ENCODE measurements around the gene KIF13A.

Gene KIF13A

DNA sequence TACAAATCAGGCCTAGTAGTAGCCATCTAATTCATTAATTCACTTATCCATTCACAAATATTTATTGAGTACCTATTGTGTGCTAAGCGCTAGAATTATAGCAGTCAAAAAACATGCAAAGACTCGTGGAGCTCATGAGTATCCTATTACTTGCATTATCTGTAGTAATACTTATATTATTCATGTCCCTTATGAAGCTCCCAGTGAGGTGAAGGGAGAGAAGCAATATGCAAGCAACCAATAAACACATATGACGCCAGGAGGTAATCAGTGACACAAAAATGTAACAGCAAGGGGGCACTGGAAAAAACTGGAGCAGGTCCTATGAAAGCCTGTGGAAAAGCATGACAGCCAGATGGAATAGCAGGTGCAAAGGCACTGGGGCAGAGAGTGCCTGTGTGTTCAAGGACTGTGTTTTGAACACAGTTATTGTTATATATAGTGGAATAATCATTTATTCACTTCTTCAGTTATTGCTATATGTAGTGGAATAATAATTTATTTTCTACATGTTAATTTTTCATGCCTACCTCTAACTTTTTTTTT is 109.5 kb downstream of the KIF13A start:
- Histone ChIP-seq H3K9me3 (ENCODE audit: control insufficient read depth in 2 of 2, low read length in 2 of 2) (no peaks in the 10 kb centered on the region), H3K4me1 (ENCODE audit: control insufficient read depth in 2 of 2, insufficient read depth in 2 of 2, low read length in 2 of 2) (no peaks in the 10 kb centered on the region), H3K36me3 (ENCODE audit: control insufficient read depth in 2 of 2, insufficient read depth in 2 of 2, low read length in 2 of 2) (no peaks in the 10 kb centered on the region), H3K27ac (ENCODE audit: low read depth in 2 of 2, low read length in 2 of 2) (no peak overlapping the region), H3K4me3 (ENCODE audit: low read length in 2 of 2) (no peak overlapping the region), H3K27me3 (ENCODE audit: control insufficient read depth in 2 of 2, insufficient read depth in 2 of 2, low read length in 2 of 2) (no peaks in the 10 kb centered on the region), H3K9ac (ENCODE audit: low read depth in 1 of 2, low read length in 2 of 2) (no peak overlapping the region)

DNA sequence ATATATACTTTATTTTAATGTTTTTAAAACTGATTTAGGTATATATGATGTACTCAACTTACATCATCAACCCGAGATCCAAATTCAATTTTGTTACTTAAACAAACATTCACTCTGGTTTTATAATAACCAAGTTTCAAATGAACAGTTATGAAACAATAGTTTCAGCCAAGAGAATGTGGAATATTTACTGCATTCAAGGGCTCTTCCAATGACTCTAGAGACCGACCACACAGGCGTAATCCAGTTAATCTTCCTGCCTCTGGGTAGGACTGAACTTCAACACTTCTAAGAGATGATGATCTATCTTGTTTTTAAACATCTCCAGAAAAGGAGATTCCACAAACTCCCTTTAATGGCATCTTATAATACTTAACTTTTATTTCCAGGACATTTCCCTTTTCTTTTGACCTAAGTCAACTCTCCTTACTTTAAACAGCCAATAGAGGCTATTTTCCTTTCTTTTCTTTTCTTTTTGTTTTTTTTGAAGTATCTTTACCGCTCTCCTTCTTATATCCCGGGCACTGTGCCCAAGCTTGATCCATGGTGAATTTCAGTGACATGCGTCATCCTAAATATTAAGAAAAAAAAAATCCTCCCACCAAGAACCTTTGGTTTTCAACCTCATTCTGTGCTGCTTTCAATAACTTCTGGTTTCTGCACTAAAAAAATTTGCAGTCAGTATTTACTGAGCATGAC is 110.1 kb downstream of the KIF13A start:
- Histone ChIP-seq H3K4me3 (ENCODE audit: low read length in 2 of 2) (no peak overlapping the region), H3K9me3 (ENCODE audit: control insufficient read depth in 2 of 2, low read length in 2 of 2) (no peaks in the 10 kb centered on the region), H3K27ac (ENCODE audit: low read depth in 2 of 2, low read length in 2 of 2) (no peak overlapping the region), H3K27me3 (ENCODE audit: control insufficient read depth in 2 of 2, insufficient read depth in 2 of 2, low read length in 2 of 2) (no peaks in the 10 kb centered on the region), H3K9ac (ENCODE audit: low read depth in 1 of 2, low read length in 2 of 2) (no peak overlapping the region), H3K4me1 (ENCODE audit: control insufficient read depth in 2 of 2, insufficient read depth in 2 of 2, low read length in 2 of 2) (no peaks in the 10 kb centered on the region), H3K36me3 (ENCODE audit: control insufficient read depth in 2 of 2, insufficient read depth in 2 of 2, low read length in 2 of 2) (no peaks in the 10 kb centered on the region)

DNA sequence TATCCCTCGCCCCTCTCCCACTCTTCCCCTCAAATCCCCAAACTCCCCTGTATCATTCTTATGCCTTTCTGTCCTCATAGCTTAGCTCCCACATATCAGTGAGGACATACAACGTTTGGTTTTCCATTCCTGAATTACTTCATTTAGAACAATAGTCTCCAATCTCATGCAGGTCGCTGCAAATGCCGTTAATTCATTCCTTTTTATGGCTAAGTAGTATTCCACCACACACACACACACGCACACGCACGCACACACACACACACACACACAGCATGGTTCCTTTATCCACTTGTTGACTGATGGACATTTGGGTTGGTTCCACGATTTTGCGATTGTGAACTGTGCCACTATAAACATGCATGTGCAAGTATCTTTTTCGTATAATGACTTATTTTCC is 112.7 kb downstream of the KIF13A start:
- Histone ChIP-seq H3K4me3 (ENCODE audit: low read length in 2 of 2) (no peak overlapping the region), H3K27ac (ENCODE audit: low read depth in 2 of 2, low read length in 2 of 2) (no peak overlapping the region), H3K27me3 (ENCODE audit: control insufficient read depth in 2 of 2, insufficient read depth in 2 of 2, low read length in 2 of 2) (no peaks in the 10 kb centered on the region), H3K4me1 (ENCODE audit: control insufficient read depth in 2 of 2, insufficient read depth in 2 of 2, low read length in 2 of 2) (no peaks in the 10 kb centered on the region), H3K9me3 (ENCODE audit: control insufficient read depth in 2 of 2, low read length in 2 of 2) (no peaks in the 10 kb centered on the region), H3K36me3 (ENCODE audit: control insufficient read depth in 2 of 2, insufficient read depth in 2 of 2, low read length in 2 of 2) (no peaks in the 10 kb centered on the region), H3K9ac (ENCODE audit: low read depth in 1 of 2, low read length in 2 of 2) (no peak overlapping the region)

DNA sequence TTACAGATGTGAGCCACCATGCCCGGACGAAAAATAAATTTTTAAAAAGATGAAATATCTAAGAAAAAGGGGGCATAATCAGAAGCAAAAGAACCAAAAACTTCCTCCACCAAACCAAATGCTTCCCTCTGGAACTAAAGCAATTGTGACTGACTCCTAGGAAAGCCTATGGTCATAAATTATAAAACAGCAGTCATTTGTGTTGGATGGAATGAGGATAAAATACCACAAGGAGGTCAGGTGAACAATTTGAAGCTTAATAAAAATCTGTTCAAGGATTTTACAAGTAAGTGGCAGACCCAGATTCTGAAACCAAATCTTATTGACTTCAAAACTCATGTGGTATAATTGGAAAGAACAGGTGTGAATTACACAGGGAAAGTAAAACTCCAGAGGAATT is 114.5 kb downstream of the KIF13A start:
- no peaks in the 10 kb centered on the region for H3K9me3 ChIP-seq (ENCODE audit: control insufficient read depth in 2 of 2, low read length in 2 of 2)
- no peak overlapping the region for H3K9ac ChIP-seq (ENCODE audit: low read depth in 1 of 2, low read length in 2 of 2)
- peaks cover 0 to under 1% of the 10 kb centered on the region in 2 donors for H3K4me1 ChIP-seq (ENCODE audit: control insufficient read depth in 2 of 2, insufficient read depth in 2 of 2, low read length in 2 of 2)
- no peaks in the 10 kb centered on the region for H3K36me3 ChIP-seq (ENCODE audit: control insufficient read depth in 2 of 2, insufficient read depth in 2 of 2, low read length in 2 of 2)
- no peaks in the 10 kb centered on the region for H3K27me3 ChIP-seq (ENCODE audit: control insufficient read depth in 2 of 2, insufficient read depth in 2 of 2, low read length in 2 of 2)
- H3K4me3 ChIP-seq (ENCODE audit: low read length in 2 of 2): no peak overlapping the region
- no peak overlapping the region for H3K27ac ChIP-seq (ENCODE audit: low read depth in 2 of 2, low read length in 2 of 2)

DNA sequence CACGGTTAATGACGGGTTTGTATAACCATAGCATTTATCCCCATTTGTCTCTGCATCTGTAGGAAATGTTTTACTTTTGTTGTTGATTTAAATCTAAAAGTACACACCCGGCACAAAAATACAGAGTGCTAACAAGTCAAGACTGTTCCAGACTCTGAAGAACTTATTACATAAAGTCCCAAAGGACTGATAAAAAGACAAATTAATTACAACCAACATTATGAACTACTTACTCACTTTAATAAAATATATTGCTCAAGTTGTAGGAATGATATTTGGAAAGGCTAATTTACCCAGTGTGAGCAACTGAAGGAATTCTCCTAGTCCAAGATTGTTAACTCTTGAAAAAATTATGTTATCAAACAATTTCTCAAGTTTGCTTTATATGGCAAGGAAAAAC is 115.6 kb downstream of the KIF13A start:
- Histone ChIP-seq H3K36me3 (ENCODE audit: control insufficient read depth in 2 of 2, insufficient read depth in 2 of 2, low read length in 2 of 2) (no peaks in the 10 kb centered on the region), H3K27ac (ENCODE audit: low read depth in 2 of 2, low read length in 2 of 2) (no peak overlapping the region), H3K4me3 (ENCODE audit: low read length in 2 of 2) (no peak overlapping the region), H3K9ac (ENCODE audit: low read depth in 1 of 2, low read length in 2 of 2) (no peak overlapping the region), H3K27me3 (ENCODE audit: control insufficient read depth in 2 of 2, insufficient read depth in 2 of 2, low read length in 2 of 2) (no peaks in the 10 kb centered on the region), H3K9me3 (ENCODE audit: control insufficient read depth in 2 of 2, low read length in 2 of 2) (no peaks in the 10 kb centered on the region), H3K4me1 (ENCODE audit: control insufficient read depth in 2 of 2, insufficient read depth in 2 of 2, low read length in 2 of 2) (peaks cover 2 to 3% of the 10 kb centered on the region in 2 donors)

DNA sequence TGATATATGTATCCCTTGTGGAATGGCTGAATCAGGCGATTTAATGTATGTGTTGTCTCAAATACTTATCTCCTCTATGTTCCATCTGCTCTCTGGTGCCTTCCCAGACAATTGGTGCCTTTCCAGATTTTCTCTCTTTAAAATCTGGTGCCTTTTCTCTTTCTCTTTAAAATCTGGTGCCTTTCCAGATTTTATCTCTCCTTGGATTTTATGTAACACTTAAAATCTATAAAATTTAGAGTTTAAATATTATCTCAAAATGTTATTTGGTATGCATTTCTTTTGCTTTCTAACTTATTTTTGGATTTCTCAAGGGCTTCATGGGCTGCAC is 116.3 kb downstream of the KIF13A start:
- Histone ChIP-seq H3K9ac (ENCODE audit: low read depth in 1 of 2, low read length in 2 of 2) (no peak overlapping the region), H3K27me3 (ENCODE audit: control insufficient read depth in 2 of 2, insufficient read depth in 2 of 2, low read length in 2 of 2) (no peaks in the 10 kb centered on the region), H3K27ac (ENCODE audit: low read depth in 2 of 2, low read length in 2 of 2) (no peak overlapping the region), H3K9me3 (ENCODE audit: control insufficient read depth in 2 of 2, low read length in 2 of 2) (no peaks in the 10 kb centered on the region), H3K4me3 (ENCODE audit: low read length in 2 of 2) (no peak overlapping the region), H3K4me1 (ENCODE audit: control insufficient read depth in 2 of 2, insufficient read depth in 2 of 2, low read length in 2 of 2) (peaks cover 2 to 3% of the 10 kb centered on the region in 2 donors), H3K36me3 (ENCODE audit: control insufficient read depth in 2 of 2, insufficient read depth in 2 of 2, low read length in 2 of 2) (no peaks in the 10 kb centered on the region)

DNA sequence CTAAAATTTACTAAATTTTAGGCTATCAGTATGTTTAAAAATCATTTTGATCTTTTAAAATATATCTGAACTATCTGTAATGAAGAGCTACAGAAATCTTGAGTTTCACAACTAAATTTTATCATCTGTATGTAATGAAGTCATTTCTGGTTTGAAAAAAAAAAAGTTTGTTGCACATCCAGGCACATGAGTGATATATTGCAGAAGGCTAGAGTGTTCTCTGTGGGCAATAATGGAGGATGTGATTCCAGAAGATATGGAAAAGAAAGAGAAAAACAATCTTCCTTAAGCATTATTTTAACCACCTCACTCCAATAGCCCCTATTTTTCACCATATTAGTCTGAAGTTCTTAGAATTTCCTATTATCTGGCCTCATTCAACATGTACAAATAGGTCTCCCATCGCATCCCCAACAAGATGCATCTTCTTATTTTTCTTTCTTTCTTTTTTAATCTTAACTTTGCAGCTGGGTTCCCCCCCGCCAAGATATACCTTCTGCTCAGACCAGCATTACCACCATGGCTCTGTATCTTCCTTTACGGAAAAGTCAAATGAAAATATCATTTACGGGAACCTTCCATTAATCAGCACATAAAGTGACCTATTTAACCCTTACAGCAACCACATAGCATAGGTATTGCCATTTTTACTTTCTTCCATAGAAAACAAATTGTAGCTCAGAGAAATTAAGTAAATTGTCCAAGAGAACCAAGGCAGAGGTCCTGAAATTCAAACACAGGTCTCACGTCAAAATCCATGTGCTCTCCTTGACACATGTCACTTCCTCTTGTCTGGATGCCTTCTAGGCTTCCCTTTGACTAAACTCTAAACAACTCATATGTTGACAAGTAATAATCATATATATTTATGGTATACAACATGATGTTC is 116.9 kb downstream of the KIF13A start:
- Histone ChIP-seq H3K9me3 (ENCODE audit: control insufficient read depth in 2 of 2, low read length in 2 of 2) (no peaks in the 10 kb centered on the region), H3K4me1 (ENCODE audit: control insufficient read depth in 2 of 2, insufficient read depth in 2 of 2, low read length in 2 of 2) (peaks cover 2 to 3% of the 10 kb centered on the region in 2 donors), H3K36me3 (ENCODE audit: control insufficient read depth in 2 of 2, insufficient read depth in 2 of 2, low read length in 2 of 2) (no peaks in the 10 kb centered on the region), H3K27ac (ENCODE audit: low read depth in 2 of 2, low read length in 2 of 2) (no peak overlapping the region), H3K27me3 (ENCODE audit: control insufficient read depth in 2 of 2, insufficient read depth in 2 of 2, low read length in 2 of 2) (no peaks in the 10 kb centered on the region), H3K9ac (ENCODE audit: low read depth in 1 of 2, low read length in 2 of 2) (no peak overlapping the region), H3K4me3 (ENCODE audit: low read length in 2 of 2) (no peak overlapping the region)

DNA sequence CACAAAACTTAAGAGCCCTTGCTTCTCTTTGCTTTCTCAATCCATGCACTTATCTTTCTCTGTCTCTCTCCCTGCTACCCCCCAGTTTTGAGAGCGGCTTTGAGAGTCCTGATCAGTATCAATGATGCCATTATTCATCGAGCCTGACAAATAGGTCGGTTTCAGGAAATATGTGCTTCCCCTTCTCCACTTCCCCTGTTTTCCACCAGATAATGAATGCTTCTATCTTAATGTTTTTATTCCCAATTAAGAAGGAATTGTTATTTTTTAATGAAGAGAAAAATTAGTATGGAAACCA is 117.7 kb downstream of the KIF13A start:
- no peak overlapping the region for H3K4me3 ChIP-seq (ENCODE audit: low read length in 2 of 2)
- no peaks in the 10 kb centered on the region for H3K9me3 ChIP-seq (ENCODE audit: control insufficient read depth in 2 of 2, low read length in 2 of 2)
- no peak overlapping the region for H3K9ac ChIP-seq (ENCODE audit: low read depth in 1 of 2, low read length in 2 of 2)
- no peaks in the 10 kb centered on the region for H3K27me3 ChIP-seq (ENCODE audit: control insufficient read depth in 2 of 2, insufficient read depth in 2 of 2, low read length in 2 of 2)
- no peaks in the 10 kb centered on the region for H3K36me3 ChIP-seq (ENCODE audit: control insufficient read depth in 2 of 2, insufficient read depth in 2 of 2, low read length in 2 of 2)
- peaks cover 3 to 8% of the 10 kb centered on the region in 2 donors for H3K4me1 ChIP-seq (ENCODE audit: control insufficient read depth in 2 of 2, insufficient read depth in 2 of 2, low read length in 2 of 2)
- no peak overlapping the region for H3K27ac ChIP-seq (ENCODE audit: low read depth in 2 of 2, low read length in 2 of 2)

DNA sequence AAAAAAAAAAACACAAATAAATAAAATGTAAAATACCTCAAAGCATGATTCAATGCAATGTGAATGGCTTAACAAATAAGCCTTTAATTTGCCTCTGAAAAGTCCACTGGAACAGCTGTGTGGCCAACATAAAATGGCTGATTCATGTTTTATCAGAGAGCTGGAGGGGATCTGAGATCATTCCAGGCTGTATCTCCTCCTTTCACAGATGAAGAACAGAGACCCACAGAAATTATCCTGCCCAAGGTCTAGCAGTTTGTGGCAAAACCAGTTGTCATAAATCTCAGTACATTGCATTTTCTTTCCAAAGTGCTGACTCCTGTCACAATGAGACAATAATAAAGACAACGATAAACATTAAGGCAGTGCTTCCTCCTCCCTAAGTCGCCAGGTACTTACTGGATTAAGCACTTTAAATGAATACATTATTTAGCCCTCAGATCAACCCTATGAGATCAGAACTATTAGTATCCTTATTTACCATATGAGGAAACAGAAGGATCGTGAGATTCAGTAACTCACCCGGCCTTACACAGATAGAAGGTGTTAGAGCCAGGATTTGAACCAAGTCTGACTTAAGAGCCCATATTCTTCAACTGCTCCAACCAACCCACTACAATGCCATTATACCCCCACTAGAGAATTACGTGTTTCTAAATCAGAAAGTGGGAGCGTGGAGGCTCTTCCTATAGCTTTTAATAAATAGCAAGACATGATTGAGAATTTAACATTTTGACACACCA is 118.3 kb downstream of the KIF13A start:
- H3K9me3 ChIP-seq (ENCODE audit: control insufficient read depth in 2 of 2, low read length in 2 of 2): no peaks in the 10 kb centered on the region
- H3K4me1 ChIP-seq (ENCODE audit: control insufficient read depth in 2 of 2, insufficient read depth in 2 of 2, low read length in 2 of 2): peaks cover 8 to 13% of the 10 kb centered on the region in 2 donors
- no peaks in the 10 kb centered on the region for H3K36me3 ChIP-seq (ENCODE audit: control insufficient read depth in 2 of 2, insufficient read depth in 2 of 2, low read length in 2 of 2)
- no peak overlapping the region for H3K9ac ChIP-seq (ENCODE audit: low read depth in 1 of 2, low read length in 2 of 2)
- H3K27ac ChIP-seq (ENCODE audit: low read depth in 2 of 2, low read length in 2 of 2): no peak overlapping the region
- no peak overlapping the region for H3K4me3 ChIP-seq (ENCODE audit: low read length in 2 of 2)
- H3K27me3 ChIP-seq (ENCODE audit: control insufficient read depth in 2 of 2, insufficient read depth in 2 of 2, low read length in 2 of 2): no peaks in the 10 kb centered on the region

DNA sequence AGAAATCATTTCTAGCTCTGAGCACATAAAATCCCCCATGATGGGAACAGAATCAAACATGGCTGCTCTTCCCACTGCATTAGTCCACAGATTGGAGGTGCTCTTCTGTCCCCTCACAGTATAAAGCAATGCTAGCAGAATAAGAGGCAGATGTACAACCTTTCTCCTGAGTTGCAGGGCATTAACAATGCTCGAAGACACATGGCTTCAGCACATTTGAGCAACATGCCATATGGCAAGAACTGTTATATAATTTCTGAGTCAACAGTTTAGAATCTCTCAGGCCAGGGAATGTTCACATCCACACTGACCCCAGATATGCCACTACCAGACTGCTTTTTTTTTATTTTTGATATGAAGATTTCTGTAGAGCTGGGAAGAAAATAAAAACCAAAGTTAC is 119.6 kb downstream of the KIF13A start:
- H3K4me3 ChIP-seq (ENCODE audit: low read length in 2 of 2): no peak overlapping the region
- no peaks in the 10 kb centered on the region for H3K27me3 ChIP-seq (ENCODE audit: control insufficient read depth in 2 of 2, insufficient read depth in 2 of 2, low read length in 2 of 2)
- no peaks in the 10 kb centered on the region for H3K36me3 ChIP-seq (ENCODE audit: control insufficient read depth in 2 of 2, insufficient read depth in 2 of 2, low read length in 2 of 2)
- no peak overlapping the region for H3K27ac ChIP-seq (ENCODE audit: low read depth in 2 of 2, low read length in 2 of 2)
- no peak overlapping the region for H3K9ac ChIP-seq (ENCODE audit: low read depth in 1 of 2, low read length in 2 of 2)
- no peaks in the 10 kb centered on the region for H3K9me3 ChIP-seq (ENCODE audit: control insufficient read depth in 2 of 2, low read length in 2 of 2)
- H3K4me1 ChIP-seq (ENCODE audit: control insufficient read depth in 2 of 2, insufficient read depth in 2 of 2, low read length in 2 of 2): peaks cover 11 to 23% of the 10 kb centered on the region in 2 donors

Data from mucosa of rectum (tissue), 2 donors.